GM21447 (cell line): ENCODE results near the gene UVSSA.
"Not testable (repeated sequence)": the region's sequence is repeated elsewhere in the genome, so short reads cannot be mapped to it uniquely, and the experiment has no call there.

Experiments
- ATAC-seq: cut with Tn5 transposase; IDR thresholded peaks from one replicate; pipeline ENCODE4 v1.9.1; 2021; ENCODE audit not compliant: unreplicated experiment

Gene UVSSA

DNA sequence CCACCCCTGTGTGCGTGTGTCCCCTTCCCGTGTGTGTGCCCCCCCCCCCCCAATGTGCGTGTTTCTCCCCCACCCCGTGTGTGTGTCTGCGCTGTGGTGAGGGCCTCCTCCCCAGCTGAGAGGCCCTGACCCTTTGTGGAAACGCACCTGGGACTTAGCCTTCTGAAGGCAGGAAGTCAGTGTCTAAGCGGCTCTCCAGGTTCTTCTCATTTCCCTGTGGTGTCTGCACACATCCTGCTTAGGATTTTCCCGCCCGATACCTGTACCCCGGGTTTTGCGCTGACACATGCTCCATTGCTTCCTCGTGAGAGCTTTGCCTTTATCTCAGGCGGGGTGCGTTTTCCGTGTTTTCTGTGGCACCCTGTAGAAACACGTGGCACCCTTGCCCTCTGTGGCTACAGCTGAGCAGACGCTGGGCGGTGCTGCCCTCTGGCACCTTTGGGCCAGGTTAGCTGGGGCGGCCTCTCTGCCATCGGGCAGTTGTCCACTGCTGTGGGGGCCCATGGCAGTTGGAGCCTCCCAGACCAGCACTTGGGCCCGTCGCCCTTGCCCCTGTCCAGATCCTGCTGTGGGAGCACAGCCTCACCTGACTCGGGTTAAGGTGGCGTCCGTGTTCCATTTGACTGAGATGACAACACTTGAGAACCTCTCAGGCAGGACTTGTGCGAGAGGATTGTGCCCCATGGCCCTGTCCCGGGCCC is 31.0 kb upstream of the UVSSA start:
- ATAC-seq = no peak

DNA sequence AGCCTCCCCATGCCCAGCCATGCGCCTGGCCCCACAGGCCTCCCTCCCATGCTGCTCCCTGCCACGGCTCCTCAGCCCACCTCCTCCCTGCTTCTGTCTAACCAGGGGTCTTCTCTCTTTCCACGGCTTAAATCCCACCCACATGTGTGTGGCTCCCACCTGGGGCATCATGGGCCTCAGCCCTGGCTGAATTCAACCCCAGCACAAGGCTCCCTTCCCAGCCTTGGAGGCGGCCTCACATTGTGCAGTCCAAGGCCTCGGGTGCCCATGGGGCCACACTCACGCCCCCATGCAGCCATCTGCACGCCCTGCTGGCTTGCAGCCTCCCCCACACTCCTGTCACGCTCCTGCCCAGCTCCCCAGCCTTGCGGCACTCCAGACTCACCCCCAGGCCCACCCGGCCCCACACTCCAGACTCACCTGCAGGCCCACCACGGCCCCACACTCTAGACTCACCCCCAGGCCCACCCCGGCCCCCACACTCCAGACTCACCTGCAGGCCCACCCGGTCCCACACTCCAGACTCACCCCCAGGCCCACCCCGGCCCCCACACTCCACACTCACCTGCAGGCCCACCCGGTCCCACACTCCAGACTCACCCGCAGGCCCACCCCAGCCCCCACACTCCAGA is 30.4 kb upstream of the UVSSA start:
- no peak for ATAC-seq

DNA sequence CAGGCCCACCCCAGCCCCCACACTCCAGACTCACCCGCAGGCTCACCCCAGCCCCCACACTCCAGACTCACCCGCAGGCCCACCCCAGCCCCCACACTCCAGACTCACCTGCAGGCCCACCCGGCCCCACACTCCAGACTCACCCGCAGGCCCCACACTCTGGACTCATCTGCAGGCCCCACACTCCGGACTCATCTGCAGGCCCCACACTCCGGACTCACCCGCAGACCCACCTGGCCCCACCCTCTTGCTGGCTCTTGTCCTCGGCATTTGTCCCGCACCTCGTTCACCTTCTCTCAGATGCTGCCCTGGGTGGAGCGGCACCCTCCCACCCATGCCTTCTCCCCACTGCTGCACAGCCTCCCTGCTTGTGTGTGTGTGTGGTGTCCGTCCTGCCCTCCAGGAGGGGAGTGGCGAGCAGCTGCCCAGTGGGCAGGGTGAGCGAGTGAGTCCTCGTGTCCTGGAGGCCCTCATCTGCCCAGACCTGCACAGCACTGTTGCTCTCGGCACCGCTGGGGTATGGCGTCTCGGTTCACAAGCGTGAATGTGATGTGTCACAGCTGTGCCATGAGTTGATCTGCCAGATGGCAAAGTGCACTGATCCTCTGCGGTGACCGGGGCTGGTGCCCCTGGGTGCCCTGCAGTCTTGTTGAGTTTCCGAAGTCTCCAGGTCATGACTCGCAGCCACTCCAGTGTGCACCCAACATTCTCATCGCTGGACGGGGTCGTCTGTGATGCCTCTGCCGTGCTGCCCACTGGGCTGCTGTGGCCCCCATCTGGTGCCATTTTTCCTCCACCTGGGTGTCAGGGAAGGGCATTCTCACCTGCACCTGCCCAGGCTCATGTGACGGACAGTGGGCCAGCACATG is 29.6 kb upstream of the UVSSA start:
- no peak for ATAC-seq

DNA sequence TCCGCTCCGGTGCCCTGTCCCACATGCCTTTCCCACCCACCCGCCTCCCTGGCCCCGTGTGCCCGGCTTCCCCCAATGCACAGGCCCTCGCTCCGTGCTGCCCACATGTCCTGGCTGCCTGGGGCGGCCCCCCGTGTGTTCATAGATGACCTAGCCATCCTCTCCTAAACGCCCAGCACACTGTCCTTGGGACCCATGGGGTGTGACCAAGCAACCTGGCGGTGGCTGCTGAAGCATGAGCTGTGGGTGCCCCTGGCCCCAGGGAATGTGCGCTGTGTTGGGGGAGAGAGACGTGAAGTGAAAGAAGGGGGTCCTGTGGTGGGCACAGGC is 29.0 kb upstream of the UVSSA start:
- no peak for ATAC-seq

DNA sequence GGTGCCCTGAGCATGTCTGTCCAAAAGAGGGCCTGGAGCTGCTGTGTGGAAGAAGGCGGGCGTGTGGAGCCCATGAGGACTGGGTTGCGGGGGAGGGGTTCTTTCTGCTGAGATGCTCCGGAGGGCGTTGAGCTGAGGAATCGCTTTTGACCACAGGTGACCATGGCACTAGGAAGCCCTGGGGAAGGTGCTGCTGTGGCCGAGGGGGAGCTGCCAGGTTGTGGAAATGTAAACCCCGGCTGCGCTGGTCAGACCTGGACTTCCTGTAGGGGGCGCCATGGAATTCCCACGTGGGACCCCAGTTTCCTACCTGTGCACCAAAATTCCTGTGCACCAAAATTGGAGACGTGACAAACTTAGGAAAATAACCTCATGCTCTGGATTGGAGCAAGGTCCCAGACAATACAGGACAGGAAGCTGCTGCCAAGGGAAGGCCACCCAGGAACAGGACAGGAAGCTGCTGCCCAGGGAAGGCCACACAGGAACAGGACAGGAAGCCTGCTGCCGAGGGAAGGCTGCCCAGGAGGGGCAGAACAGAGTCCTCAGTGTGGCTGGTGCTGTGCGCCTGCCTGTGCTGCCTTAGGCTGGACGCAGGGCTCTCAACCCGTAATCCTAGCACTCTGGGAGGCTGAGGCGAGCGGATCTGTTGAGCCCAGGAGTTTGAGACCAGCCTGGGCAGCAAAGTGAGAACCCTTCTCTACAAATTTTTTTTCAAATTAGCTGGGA is 28.4 kb upstream of the UVSSA start:
- no peak for ATAC-seq

DNA sequence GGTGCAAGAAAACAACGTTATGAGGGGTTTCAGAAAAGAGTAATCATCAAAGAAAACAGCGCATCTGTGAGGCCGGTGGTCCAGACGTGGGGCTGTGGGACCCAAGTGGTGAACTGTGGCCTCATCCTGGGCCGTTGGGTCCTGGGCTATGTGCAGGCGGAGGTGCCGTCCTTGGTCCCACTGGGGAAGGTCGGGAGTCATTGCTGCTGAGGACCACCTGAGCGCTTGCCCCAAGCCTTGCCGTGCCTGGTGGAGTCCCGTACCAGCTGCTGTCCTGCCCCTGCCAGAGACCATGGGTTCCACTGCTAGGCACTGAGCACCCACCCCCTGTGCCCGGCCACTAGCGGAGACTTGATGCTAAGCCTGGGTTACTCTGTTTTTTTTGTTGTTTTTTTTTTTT is 25.5 kb upstream of the UVSSA start:
- no peak for ATAC-seq

DNA sequence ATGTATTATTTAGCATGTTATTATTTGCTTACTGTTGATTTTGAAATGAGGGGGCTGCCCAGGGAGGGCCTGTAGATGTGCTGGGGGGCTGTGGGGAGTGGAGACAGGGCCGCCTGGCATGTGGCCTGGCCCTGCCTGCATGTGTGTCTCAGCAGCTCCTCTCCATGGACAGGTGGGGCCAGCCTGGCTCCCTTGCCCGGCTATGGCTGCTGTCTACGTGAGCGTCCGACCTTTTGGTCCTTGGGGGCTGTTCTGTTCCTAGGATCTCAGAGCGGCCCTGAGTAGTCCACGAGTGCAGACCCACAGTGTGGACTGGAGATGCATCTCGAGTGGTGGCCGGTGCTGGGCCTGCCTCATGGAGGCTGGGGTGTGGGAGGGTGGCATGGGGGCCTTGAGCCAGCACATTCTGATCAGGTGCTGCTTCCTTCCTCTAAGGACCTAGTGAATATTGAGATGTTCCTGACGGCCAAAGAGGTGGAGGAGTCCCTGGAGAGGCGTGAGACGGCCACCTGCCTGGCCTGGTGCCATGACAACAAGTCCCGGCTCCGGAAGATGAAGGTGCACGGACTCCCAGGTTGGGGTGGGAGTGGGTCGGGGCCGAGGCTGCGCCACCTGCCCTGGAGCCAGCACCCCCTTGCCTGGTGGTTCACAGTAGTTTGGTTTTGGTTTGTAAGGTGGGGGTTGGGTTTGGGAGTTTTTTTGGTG is 24.9 kb upstream of the UVSSA start:
- no peak for ATAC-seq

DNA sequence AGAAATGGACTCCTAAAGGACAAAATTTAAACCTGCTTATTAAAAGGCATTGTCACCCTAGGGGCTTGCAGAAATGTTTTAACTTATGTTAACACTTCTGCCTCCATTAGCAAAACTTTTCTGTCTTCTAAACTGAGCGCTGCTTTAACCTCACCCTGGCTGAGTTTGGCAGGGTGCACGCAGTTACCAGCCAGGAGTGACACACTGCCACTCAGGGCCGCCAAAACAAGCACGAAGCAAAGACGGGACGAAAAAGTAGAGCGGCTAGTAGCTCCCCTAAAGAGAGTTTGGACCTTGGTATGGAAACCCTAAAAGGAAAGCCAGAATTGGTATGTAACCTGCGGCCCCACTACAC is 23.8 kb upstream of the UVSSA start:
- no peak for ATAC-seq

DNA sequence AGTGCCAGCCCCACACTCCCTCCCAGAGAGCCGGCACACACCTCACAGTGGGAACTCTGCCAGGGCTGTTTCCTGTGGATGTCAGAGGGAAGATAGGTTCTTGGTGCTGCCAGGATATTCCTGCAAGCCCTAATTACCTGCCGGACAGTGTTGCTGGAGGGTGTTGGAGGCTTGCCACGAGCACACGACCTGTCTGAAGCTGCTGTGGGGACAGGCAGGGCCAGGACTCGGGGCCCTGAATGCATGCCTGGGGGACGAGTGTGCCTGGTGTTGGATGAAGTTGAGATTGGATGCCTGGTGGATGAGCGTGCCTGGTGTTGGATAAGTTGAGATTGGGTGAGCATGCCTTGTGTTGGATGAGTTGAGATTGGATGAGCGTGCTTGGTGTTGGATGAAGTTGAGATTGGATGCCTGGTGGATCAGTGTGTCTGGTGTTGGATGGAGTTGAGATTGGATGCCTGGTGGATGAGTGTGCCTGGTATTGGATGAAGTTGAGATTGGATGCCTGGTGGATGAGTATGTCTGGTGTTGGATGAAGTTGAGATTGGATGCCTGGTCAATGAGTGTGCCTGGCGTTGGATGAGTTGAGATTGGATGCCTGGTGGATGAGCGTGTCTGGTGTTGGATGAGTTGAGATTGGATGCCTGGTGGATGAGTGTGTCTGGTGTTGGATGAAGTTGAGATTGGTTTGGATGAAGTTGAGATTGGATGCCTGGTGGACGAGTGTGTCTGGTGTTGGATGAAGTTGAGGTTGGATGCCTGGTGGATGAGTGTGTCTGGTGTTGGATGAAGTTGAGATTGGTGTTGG is 23.2 kb upstream of the UVSSA start:
- ATAC-seq = no peak

DNA sequence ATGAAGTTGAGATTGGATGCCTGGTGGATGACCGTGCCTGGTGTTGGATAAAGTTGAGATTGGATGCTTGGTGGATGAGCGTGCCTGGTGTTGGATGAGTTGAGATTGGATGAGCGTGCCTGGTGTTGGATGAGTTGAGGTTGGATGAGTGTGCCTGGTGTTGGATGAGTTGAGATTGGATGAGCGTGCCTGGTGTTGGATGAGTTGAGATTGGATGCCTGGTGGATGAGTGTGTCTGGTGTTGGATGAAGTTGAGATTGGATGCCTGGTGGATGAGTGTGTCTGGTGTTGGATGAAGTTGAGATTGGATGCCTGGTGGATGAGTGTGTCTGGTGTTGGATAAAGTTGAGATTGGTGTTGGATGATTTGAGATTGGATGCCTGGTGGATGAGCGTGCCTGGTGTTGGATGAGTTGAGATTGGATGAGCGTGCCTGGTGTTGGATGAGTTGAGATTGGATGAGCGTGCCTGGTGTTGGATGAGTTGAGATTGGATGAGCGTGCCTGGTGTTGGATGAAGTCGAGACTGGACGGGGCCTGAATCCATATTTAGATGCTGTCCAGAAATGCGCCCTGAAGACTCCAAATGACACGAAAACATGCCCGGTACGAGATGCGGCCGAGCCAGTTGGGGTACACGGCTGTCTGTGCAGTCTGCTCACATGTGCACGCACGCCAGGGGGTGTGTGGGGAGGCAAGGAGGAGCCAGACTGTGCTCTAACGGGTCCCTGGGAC is 22.4 kb upstream of the UVSSA start:
- ATAC-seq = not testable (repeated sequence)

DNA sequence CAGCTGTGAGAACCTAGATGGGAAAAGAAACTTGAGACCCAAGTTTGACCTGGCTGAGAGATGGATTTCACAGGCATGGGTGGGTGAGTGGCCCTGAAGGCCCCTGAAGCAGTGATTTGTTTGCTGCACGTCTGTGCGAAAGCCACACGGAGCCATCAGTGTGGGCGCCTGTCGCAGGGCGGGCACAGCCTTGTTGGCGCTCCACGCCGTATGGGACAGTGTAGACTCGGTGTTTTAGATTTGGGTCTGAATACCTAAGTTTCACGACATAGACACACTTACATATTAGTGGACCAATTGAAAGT is 21.9 kb upstream of the UVSSA start:
- ATAC-seq = no peak

DNA sequence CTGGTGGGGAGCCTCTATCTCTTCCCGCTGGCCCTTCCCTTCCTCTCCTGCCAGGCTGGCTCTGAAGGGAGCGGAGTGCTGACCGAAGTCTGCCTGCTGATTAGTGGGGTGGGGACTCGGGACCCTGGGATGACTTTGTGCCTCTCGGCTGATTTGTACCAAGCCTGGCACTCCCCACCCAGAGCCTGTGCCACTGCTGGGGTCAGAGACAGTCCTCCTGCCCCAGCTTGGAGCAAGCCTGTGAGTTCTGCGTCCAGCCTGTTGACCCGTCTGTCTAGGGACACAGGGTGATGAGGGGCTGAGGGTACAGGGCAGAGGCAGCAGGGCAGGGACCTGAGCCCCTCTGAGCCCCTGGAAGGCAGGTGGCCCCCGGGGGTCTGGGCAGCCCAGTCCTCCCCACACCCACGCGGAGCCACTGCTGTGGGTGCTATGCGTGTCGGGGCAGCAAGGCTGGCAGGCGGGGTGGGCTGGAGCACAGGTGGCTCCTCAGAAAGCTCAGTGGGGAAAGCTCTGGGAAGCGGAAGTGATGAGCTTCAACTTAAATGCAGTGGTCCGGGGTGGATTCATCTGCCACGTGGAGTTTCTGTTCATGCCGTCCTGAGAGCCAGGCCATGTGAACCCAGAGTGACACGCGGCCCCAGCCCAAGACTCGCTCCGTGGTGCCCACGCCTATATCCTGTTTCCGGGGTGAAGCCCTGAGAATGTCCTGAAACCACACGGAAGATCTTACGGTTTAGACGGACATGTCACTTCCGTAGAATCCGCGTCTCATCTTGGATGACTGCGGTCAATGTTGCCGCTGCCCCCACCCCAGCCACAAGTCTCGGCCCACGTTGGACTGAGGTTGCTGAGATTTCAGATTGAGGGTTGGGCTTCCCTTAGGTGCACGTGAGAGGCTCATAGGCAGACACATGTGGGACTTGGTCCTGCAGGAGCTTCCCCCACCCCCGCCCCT is 21.1 kb upstream of the UVSSA start:
- no peak for ATAC-seq

DNA sequence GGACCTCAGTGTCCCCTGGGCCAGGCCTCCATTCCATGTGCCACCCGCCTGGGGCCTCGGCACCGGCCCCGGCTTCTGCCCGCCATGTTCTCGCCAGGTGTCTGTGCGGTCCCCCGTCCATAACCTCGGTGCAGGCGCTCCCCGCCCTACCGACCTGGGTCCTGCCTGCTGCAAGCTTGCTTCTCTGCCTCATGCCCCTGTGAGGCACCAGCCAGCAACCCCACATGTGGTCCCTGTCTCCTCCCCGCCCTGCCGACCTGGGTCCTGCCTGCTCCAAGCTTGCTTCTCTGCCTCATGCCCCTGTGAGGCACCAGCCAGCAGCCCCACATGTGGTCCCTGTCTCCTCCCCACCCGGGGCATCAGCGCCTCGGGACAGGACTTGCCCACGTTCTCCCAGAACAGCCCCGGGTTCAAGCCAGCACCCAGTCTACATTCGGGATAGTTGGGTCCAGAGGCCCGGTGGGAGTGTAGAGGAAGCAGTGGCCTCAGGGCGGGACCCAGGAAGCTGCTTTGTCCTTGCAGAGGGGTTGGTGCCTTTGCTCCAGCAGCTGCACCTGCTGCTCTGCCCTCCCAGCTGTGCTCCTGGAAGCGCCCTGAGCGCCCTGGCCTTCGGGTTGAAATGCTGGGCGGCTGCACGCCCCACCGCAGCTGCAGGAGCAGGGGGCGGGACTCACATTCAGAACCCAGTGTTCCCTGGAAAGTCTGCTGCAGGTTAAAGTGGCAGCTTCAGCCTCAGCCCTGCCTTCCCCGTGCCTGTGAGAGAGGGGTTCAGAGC is 20.1 kb upstream of the UVSSA start:
- ATAC-seq = no peak

DNA sequence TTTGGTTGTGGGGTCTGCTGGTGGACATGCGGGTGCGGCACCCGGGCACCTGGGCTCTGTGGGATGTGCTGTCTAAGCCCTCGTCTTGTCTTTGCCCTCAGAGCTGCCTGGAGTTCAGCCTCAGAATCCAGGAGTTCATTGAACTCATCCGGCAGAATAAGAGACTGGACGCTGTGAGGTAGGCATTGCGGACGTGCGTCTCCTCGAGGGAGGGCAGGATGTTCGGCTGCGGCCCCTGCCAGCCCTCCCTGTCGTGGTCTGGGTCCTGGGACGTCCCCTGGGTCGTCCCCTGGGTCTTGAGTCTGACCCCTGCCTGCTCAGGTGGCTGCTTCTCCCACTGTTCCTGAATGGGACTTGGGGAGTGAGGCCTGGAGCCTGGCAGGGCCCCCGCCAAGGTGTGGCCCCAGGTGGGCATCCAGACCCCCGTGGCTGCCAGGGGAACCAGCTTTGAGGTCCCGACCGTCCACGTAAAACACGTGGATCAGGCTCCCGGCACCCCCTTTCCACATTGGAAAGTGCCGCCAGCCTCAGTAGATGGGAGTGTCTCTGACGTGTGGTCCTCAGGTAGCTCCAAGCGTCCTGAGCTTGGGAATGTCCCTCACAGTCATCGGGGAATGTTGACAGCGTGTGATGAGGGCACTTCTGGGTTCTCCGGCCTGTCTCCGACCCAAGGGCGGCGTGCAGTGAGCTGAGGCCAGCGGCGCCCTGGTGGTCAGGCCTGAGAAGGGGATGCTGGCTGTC is 19.3 kb upstream of the UVSSA start:
- no peak for ATAC-seq

DNA sequence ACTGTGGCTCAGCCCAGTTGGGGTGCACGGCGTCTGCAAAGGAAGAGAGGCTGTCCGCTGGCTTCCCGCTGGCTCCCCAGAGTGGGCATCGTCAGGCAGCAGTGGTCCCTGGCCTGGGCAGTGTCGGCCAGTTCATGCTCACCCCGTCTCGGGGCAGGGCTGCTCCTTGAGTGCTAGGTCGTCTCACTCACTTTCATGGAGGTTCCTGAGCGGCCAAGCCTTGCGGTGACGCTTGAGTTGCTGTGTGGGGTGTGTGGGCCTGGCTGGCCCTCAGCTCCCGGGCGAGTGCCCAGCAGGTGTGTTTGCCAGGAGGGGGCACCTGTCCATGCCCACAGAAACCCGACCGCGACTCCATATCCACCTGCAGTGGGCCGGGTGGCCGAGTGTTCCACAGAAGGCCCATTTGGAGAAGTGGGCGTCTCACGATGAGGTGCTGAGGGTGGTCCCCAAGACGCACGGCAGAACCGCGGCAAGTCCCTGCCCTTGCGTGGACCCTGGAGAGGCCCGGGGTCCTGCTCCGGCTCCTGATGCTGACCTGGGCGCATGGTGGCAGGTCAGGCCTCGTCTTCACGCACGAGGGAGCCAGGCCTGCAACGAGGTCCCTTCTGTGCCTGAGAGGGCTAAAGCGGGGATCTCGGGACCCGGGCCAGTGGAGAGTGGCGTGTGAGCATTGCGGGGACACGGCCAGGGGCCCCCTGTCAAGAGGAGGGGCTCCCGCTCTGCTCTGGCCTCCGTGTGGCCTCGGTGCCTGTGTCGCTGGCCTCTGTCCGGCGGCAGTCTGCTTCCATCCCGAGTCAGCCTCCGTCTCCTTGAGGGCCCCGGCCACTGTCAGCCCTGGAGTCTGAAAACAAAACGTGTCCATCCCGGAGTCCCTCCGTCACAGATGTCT is 18.5 kb upstream of the UVSSA start:
- ATAC-seq = no peak
